Kidney tubule cell (primary cell): ENCODE data around the gene MAPKAPK2.

Experiments used
- DNase-seq: peaks from one replicate; pipeline ENCODE4 v3.0.0-alpha.2; 2018; ENCODE audit warnings: low spot score

Gene MAPKAPK2

DNA sequence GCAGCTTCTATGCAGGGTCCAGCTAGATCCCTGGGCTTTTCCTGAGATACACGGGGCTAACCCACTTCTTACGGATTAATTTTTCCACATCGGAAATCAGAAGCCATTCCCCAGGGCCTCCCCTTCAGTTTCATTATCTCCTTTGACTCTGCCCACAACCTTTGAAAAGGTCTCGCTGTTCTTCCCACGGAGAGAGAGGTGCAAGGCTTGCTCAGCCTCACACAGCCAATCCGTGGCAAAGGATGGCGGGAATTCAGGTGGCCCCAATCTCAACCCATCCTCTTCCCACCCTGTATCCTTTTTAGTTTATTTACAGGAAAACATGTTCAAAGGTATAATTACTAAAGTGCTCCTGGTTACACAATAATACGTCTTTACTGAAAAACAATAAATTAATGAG is 702 bp upstream of the MAPKAPK2 start:
- DNase-seq, result no peak

GRCh38 chr1:206685334-206685768 is 646 bp downstream of the MAPKAPK2 start:
- peak; percentile 26 for DNase-seq

- peak; percentile 75 for DNase-seq
These were observed 1.2 kb downstream of the MAPKAPK2 start for GRCh38 chr1:206685769-206686477.

DNA sequence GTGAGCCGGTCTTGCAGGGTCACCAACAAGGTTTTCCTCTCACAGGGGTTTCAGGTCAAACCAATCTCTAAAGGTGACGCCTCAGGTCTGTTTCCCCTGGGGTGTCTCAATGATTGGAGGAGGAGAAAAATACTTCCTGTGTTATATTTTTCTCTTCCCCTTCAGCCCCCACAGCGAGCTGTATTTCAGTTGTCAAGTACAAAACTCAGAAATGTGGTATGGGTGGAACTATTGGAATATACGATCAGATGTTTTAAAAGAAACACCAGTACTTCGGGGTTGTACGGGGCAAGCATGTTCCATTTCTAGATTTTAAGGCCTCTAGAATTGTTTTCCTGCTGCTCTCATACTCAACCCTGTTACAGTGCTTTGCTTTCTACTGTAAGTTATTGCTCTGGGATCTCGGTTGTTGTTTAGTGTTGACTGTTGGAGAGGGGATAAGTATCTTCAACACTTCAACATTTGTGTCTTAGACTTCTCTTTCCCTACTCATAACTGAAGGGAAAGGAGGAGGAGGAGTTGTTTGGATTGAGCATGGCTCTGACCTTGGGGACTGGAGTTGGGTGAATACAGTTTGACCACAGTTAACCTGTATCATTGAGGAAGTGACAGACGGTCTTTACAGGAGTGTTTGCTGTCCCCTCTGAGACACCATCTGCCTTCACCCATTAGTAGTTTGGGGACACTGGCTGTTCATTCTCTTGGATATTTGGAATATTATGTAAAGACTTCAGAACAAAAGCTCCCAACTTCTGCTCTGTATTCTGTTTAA is 2.0 kb downstream of the MAPKAPK2 start:
- peak; percentile 29 for DNase-seq

GRCh38 chr1:206687251-206687914 is 2.7 kb downstream of the MAPKAPK2 start:
- DNase-seq, result no peak

DNA sequence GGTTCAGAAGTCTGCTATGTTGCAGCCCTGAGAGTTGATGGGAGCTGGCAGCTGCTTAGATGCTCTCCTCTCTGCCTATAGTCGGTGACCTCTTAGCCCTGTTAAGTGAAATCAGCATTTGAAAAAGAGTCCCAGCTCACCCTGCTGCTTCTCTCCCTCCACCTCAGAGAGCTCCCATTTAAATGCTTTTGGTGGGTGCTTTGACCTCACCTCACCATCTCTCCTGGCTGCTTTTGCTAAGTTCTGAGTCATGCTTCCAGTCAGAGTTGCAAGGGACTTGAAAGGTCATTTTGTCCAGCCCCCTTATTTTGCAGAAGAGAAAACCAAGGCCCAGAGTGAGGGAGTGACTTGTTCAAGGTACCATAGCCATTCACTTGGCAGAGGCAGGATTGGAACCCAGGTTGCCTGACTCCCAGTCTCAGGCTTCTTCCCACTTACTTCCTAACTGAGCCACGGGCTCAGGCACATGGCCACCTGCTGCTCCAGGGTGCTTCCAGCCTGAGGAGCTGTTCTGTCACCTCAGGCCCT is 3.3 kb downstream of the MAPKAPK2 start:
- peak; percentile 58 for DNase-seq

GRCh38 chr1:206690516-206690915 is 5.8 kb downstream of the MAPKAPK2 start:
- DNase-seq, result no peak

- DNase-seq, result peak; percentile 78
These were observed 6.9 kb downstream of the MAPKAPK2 start for GRCh38 chr1:206691604-206692003.

DNA sequence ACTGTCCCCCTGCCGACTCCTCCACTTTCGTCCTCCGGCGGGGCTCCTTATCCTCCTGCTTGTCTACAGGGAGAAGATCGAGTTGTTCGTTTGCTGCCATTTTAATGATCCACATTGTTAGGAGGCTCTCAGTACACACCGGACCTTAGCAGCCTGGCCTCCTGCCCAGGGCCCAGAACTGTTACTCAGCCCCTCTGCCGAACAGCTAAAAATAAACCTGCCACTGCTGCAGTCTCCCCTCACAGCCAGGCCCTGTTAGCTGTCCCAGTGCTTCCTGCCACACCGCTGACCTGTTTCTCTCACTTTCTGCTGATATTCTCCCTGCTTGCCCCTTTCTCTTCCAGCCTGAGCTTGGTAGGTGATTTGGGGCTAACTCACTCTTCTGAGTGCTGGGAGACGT is 8.3 kb downstream of the MAPKAPK2 start:
- peak; percentile 78 for DNase-seq

GRCh38 chr1:206693592-206693991 is 8.9 kb downstream of the MAPKAPK2 start:
- peak; percentile 87 for DNase-seq

GRCh38 chr1:206694171-206695124 is 9.7 kb downstream of the MAPKAPK2 start:
- DNase-seq, result peak; percentile 84

DNA sequence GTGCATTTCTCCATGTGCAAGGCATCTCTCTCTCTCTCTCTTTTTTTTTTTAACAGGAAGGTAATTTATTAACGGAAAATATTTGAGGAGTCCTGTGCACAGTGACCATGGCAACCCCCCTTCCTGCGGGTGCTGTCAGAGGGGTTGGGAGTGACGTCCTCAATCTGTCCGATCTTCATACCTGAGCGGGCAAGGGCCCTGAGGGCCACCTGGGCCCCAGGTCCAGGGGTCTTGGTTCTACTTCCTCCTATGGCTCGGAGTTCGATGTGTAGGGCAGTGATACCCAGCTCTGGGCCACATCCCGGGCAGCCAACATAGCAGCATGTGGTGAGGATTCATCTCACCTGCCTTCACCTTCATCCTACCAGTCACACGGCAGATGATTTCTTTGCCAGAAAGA is 11.0 kb downstream of the MAPKAPK2 start:
- DNase-seq, result peak; percentile 29

DNA sequence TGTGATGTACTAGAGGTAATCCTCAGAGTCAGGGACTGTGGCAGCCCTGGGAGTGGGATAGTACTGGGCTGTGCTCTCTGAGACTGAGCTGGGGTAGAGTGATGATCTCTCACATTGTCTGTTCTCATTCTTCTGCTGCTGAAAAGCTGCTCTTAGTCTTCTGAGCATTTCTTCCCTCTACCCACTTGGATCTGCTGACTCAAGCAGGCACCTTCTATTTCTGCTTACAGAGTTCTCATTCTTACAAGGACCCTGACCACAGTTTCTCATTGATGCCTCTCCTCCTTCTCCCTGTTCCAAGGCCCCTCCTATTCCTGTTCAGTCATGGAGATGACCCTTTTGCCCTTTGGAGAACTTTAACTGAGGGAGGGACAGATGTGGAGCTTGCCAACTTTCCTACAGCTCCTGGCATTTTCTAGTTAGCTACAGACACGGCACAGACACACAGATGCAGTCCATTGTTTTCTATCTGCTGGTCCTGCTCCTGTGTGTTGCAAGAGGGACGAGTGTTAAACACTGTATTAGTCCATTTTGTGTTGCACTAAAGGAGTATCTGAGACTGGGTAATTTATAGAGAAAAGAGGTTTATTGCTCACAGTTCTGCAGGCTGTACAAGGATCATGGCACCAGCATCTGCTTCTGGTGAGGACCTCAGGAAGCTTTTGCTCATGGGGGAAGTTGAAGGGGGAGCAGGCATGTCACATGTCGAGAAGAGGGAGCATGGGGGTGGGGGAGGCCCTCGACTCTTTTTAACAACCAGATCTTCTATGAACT is 12.3 kb downstream of the MAPKAPK2 start:
- no peak for DNase-seq

DNA sequence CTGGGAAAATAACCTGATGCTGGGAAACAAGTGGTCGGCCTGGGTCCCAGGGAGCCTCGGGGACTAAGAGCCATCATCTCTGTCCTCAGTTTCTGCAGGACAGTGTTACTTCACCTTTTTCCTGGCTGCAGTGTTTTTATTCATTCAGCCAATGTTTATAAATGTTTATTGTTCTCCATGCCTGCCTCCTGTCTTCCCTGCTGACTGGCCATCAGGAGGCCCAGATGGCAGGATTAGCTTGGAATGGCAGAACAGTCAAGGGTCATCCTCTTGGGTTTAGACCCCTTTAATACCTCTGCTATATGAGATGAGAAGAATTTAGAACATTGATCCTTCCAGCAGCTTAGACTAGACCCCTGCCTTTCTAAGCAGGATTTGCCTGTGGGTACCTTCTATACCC is 13.3 kb downstream of the MAPKAPK2 start:
- no peak for DNase-seq

GRCh38 chr1:206699000-206699586 is 14.4 kb downstream of the MAPKAPK2 start:
- DNase-seq, result no peak

DNA sequence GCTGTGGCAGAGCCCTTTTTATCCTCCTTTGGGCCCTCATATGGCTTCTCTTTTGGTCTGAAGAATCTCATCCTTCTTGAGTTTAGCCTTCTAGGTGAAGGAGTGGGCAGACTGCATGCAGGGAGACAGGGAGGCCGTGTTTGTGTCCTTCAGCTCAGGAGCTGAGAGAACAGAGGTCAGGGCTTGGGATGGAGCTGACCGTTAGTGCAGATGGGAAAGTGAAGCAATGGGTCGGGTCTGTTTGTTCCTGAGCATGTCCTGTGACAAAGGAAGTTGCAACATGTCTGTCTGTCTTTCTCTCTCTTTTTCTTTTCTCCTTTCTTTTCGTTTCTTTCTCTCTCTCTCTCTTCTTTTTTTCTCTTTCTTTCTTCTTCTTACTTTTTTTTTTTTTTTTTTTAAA is 14.9 kb downstream of the MAPKAPK2 start:
- DNase-seq, result no peak

GRCh38 chr1:206700445-206701036 is 15.8 kb downstream of the MAPKAPK2 start:
- DNase-seq, result no peak

- no peak for DNase-seq
These were observed 17.6 kb downstream of the MAPKAPK2 start for GRCh38 chr1:206702260-206702659.

DNA sequence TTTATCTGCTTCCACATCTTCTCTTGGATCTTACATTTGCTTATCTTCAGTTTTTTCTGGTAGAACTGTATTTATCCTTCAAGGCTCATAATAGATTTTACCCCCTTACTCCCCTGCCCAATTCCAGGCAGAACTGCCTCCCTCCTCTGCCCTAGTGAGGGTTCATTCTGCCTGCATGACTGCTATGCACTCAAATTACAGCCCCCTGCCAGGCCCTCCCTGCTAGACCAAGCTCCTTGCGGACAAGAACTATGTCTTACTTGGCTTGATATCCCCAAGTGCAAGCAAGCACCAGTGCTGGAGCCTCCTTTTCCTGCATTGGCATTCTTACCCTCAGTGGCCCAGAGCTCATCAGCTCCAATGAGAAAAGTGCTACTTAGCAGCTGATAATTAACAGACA is 18.1 kb downstream of the MAPKAPK2 start:
- no peak for DNase-seq

GRCh38 chr1:206703661-206704060 is 19.0 kb downstream of the MAPKAPK2 start:
- DNase-seq, result no peak
